ENCODE results near the gene RTBDN.

DNA sequence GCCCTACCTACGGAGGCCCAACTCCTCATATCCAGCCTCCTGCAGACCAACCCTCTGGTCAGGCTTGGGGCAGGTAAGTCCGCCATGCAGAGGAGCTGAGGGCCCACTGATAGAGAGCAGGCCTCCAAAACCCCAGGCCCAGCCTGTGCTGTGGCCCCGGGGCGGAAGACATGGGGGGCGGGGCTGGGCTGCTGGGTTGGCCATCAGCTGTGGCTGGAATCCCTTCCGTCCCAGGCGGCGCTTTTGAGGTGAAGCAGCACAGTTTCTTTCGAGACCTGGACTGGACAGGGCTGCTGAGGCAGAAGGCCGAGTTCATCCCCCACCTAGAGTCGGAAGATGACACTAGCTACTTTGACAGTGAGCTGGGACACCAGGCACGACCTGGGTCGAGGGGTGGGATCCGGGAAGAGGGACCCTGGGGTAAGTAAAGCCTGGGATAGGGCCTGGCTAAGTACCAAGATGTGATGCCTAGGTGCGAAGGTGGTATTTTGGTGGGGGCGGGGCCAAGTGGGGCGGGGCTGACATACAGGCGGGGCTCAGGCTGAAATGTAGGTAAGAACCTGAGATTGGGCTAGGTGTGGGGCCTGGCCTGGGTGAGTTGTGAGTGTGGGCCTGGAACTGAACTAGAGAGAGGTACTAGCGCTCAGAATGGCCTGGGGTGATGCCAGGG lies 31.5 kb upstream of the RTBDN start:
- TF ChIP-seq, protein P1, sequence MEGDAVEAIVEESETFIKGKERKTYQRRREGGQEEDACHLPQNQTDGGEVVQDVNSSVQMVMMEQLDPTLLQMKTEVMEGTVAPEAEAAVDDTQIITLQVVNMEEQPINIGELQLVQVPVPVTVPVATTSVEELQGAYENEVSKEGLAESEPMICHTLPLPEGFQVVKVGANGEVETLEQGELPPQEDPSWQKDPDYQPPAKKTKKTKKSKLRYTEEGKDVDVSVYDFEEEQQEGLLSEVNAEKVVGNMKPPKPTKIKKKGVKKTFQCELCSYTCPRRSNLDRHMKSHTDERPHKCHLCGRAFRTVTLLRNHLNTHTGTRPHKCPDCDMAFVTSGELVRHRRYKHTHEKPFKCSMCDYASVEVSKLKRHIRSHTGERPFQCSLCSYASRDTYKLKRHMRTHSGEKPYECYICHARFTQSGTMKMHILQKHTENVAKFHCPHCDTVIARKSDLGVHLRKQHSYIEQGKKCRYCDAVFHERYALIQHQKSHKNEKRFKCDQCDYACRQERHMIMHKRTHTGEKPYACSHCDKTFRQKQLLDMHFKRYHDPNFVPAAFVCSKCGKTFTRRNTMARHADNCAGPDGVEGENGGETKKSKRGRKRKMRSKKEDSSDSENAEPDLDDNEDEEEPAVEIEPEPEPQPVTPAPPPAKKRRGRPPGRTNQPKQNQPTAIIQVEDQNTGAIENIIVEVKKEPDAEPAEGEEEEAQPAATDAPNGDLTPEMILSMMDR (IDR thresholded peaks at IDR 0.05; ENCODE audit: low read depth, low read length, poor library complexity, severe bottlenecking) = no peak
- no peak for TF ChIP-seq EZH2phosphoT487 (IDR thresholded peaks at IDR 0.05; ENCODE audit: borderline replicate concordance, low read length)
